ENCODE measurements around the gene ARRB2.

DNA sequence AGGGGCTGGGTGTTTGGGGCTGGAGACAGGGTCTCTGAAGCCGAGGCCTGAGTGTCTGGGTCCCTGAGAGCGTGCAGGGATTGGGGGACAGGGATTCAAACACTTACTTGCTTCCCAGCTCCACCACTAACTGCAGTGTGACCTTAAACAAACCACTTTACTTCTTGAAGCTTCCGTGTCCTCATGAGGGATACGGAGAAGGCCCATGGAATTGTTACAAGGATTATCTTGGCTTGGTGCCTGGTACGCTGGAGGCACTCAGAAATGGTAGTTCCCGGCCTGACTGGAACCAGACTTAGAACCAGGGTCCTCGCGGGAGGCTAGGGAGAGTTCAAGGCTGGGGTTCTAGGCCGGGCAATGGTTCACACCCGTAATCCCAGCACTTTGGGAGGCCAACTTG, 32.2 kb downstream of the ARRB2 start:
- TF ChIP-seq, protein P1, sequence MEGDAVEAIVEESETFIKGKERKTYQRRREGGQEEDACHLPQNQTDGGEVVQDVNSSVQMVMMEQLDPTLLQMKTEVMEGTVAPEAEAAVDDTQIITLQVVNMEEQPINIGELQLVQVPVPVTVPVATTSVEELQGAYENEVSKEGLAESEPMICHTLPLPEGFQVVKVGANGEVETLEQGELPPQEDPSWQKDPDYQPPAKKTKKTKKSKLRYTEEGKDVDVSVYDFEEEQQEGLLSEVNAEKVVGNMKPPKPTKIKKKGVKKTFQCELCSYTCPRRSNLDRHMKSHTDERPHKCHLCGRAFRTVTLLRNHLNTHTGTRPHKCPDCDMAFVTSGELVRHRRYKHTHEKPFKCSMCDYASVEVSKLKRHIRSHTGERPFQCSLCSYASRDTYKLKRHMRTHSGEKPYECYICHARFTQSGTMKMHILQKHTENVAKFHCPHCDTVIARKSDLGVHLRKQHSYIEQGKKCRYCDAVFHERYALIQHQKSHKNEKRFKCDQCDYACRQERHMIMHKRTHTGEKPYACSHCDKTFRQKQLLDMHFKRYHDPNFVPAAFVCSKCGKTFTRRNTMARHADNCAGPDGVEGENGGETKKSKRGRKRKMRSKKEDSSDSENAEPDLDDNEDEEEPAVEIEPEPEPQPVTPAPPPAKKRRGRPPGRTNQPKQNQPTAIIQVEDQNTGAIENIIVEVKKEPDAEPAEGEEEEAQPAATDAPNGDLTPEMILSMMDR (conservative IDR thresholded peaks at IDR 0.05 in 1 of 2, IDR thresholded peaks at IDR 0.05 in 1 of 2; ENCODE audit: extremely low read depth in 1 of 2, insufficient read depth in 1 of 2, low read depth in 1 of 2, low read length in 2 of 2) = no peak
- TF ChIP-seq EZH2 (IDR thresholded peaks at IDR 0.05; ENCODE audit: borderline replicate concordance, low read length) = no peak
